AG08395 (cell line): ENCODE data around the gene TCAIM.

Experiments
- DNase-seq: peaks from one replicate; pipeline ENCODE4 v3.0.0; 2012; ENCODE audit warnings: mixed read lengths, low spot score

TCAIM gene

DNA sequence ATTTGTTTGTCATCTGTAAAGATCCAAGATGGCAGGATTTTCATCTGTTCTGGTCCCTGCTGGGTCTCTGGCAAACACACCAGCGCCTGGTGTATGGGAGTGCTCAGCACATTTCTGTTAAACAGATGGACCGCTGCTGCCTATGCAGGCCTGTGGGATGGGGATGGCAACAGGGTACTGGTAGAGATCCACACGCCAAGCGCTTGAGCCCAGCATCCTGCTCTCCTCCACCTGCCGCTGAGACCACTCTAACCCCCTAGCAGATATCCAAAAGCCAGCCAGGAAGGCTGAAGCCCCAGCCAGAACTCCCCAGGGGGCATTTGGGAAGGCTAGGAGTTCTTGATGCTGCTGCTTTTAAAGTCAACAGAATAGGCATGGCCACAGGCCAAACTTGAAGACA lies 107.2 kb downstream of the TCAIM start:
- DNase-seq = no peak

GRCh38 chr3:44446929-44447328 lies 108.4 kb downstream of the TCAIM start:
- DNase-seq = no peak

- no peak for DNase-seq
These were observed 112.9 kb downstream of the TCAIM start for GRCh38 chr3:44451441-44451840.

GRCh38 chr3:44454258-44454657 lies 115.7 kb downstream of the TCAIM start:
- no peak for DNase-seq

DNA sequence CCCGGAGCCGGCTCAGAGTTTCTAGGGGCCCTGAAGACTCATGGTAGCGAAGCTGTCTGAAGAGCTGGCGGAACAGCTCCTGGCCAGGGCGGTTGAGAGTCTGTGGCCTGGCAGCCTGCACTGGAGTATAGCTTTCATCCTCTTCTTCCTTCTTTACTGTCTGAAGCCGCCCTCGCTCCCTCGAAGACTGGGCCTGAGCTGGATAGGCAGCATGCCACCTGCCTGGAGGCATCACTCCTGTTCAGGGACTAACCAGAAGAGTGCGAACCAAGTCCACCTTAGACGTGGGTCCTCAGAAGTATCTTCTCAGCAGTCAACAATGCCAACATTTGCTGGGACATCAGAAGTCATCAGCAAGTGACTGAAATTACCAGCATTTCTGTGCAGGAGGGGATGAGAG lies 116.8 kb downstream of the TCAIM start:
- no peak for DNase-seq
